GM13976 (cell line): ENCODE data around the gene CMTM7.

Experiments
- DNase-seq: peaks from one replicate; pipeline ENCODE4 v3.0.0; 2012; ENCODE audit warnings: low spot score
- CTCF ChIP-seq: IDR thresholded peaks from 2 replicates; pipeline ENCODE4 v1.5.1; 2012; ENCODE audit warnings: borderline replicate concordance, mild to moderate bottlenecking; ENCODE audit not compliant: insufficient read depth; ENCODE audit errors: extremely low read depth, missing control alignments, control extremely low read depth
- in situ Hi-C: fragments of 300-500 bp; cut with MboI; formaldehyde crosslinking; loops from one replicate; pipeline ENCODE4 v1.12.0; 2022; ENCODE audit warnings: low sequenced_read_pairs, mixed read lengths, inconsistent platforms; ENCODE audit not compliant: unreplicated experiment

The CMTM7 gene

DNA sequence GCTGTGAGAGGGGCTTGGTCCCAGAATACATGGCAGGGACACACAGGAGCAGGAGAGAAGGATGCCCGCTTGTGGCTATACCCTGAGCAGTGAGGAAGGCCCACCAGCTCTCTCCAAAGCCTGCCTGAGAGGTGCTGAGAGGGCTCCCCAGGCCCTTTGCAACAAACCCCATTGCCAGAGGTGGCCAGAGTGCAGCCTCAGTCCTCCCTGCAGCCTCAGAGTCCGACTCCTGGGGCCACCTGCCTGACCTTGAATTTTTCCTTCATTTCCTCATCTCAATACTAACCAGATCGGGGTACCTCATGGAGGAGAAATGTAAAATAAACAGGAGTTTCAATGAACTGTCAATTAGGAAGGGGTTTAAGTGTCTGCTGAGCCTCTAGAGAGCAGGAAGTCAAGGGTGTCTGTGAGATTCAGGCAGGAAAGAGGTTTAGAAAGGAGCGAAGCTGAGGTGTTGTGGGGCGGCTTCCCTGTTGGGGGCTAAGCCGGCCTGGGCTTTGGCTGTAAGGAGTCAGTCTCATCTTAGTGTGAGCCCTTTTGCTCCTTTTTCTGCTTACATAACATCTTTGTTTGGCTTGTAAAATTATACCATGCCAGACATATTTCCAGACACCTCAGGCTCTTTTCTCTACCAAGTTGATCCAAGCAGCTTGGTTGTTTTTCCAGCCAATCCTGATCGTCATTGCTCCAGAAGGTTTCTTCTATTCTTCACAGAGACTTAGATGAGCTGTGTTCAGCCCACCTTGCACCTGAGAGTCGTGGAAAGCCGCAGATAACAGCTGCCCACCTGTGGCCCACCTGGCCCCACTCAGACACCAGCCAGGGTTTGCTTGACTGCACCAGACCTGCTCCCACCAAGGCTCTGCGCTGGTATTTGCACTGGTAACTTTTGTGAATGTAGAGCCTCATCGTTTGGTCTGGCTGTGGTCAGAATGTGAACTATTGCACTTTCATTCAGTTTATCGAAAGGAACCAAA is 36.7 kb downstream of the CMTM7 start:
- in situ Hi-C loops: no loop called here
- no peak for TF ChIP-seq CTCF
- DNase-seq: peak; percentile 58

DNA sequence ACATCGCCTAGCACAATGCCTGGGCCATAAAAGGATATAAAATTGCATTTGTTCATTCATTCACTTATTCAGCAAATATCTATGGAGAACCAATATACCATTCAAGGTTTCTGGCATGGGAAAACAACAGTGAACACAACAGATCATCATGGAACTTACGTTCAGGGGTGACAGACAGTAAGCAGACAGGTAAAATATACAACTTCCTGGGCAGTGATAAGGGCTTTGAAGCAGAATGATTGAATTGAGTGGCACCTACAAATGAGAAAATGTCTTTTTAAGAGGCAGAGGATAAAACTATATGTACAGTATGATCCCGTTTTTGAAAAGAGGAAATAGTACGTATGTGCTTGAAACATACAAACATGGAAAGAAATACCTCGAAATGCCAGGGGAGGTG is 39.2 kb downstream of the CMTM7 start:
- DNase-seq: no peak
- in situ Hi-C loops: no loop called here
- TF ChIP-seq CTCF: no peak

GRCh38 chr3:32431481-32431880 is 39.8 kb downstream of the CMTM7 start:
- in situ Hi-C loops: no loop called here
- DNase-seq: no peak
- TF ChIP-seq CTCF: no peak

DNA sequence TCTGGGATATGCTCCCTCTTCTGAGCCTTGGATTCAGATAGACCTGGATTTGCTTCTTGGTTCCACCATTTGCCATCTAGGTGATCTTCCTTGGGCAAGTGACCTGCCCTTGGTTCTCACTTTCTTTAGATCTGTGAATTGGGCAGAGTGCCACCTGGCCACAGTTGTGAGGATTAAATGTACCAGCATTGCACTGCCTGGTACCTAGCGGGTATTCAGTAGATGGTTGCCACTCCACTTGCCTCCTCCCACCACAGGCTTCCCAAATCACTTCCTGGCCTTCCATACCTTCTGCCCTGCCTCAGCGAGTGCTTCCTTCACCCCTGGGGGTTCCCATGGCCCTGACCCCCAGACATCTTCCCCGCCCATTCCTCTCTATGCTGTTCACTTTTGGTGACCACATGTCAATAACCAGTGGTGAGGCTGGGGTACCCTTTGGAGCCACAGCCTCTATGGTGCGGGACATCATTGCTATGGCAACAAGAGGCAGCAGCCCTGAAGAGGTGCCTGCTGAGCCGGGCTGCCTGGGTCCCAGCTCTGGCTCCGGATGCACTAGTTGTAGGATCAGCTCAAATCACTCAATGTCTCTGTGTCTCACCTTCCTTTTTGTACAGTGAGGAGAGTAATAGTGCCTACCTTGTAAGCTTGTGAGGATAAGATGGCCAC is 40.5 kb downstream of the CMTM7 start:
- TF ChIP-seq CTCF: no peak
- no peak for DNase-seq
- in situ Hi-C loops: no loop called here

DNA sequence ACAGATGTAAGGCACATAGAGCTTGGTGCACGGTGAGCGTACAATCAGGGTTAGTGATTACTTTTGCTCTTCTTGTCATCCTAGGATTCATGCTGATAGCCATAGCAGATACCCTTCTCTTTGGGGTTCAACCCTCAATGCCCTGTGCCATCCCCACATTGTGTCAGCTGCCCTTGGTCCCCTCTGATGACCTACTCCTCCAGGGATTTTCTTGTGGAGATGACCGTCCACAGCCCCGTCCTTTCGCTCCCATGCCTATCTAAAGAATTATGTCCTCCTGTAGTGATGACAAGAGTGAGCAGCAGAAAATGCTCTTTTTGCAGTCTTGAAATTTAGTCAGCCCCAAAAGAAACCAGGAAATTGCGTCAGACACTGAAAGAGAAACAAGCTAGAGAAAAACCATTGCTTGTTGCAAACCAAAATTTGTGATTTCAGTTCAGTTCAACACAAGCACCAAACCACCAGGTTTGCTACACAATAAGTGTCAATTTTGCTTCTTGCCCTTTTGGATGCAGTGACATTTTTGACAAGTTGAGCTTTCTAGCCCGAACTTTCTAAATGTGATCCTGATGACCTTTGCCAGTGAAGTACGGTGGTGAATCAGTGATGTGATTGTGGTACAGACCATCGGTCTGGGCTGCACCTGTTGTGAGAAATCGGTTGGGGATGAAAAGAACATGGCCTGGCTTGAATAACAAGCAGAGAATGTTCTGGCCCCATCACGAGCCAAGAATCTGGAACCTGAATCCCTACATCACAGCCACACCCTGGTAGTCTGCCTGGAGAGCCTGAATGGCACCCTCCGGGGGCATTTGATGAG is 41.3 kb downstream of the CMTM7 start:
- TF ChIP-seq CTCF: no peak
- in situ Hi-C loops: no loop called here
- peak; percentile 55 for DNase-seq

GRCh38 chr3:32434206-32434605 is 42.6 kb downstream of the CMTM7 start:
- in situ Hi-C loops: no loop called here
- TF ChIP-seq CTCF: no peak
- DNase-seq: no peak
